Endothelial cell of umbilical vein (primary cell): ENCODE data around the gene COA7. TPM values are rescaled to one million over a fixed set of nuclear protein-coding genes. Genes with fewer than 3 reads are reported as not detected.

Source experiments
- BruUV-seq: library from RNA; stranded (reverse); fragments of 400-500 nt; replicated peaks from 2 replicates; lab custom pipeline; 2021; lab: Mats Ljungman, UMichigan
- CTCF ChIA-PET: fragments of 300-600, 350-600 bp; sonication (Branson Sonifier 250); formaldehyde crosslinking; loops from one replicate; lab custom pipeline; 2021; ENCODE audit warnings: antibody characterized with exemption, inconsistent platforms; lab: Charles Lee
- POLR2A ChIA-PET: fragments of 300-600, 350-600 bp; sonication (Branson Sonifier 250); formaldehyde crosslinking; loops from one replicate; lab custom pipeline; 2021; ENCODE audit warnings: antibody characterized with exemption, inconsistent platforms; lab: Charles Lee
- DNase-seq: peaks from one replicate; pipeline ENCODE4 v3.0.0-alpha.2; 2011; ENCODE audit warnings: low read depth, low spot score
- FAIRE-seq: peaks from 2 replicates; lab custom pipeline; 2011; peaks lifted over from hg19 to GRCh38; lab: Jason Lieb, UNC
- H2AFZ ChIP-seq: 2 replicates; pipeline ENCODE4 v1.6.0; 2012; ENCODE audit warnings: low read depth, low read length, control low read depth, inconsistent platforms
- H3K27ac ChIP-seq: 2 replicates; pipeline ENCODE4 v1.5.1; 2011; ENCODE audit warnings: low read depth, mild to moderate bottlenecking, control low read depth, low read length, moderate library complexity; ENCODE audit not compliant: insufficient read depth
- H3K27me3 ChIP-seq, 2 experiments: 2 replicates each; pipeline versions ENCODE4 v1.6.0 to v1.6.1; 2011; ENCODE audit warnings: low read length in 2 of 2, mixed read lengths in 1 of 2; ENCODE audit not compliant: control insufficient read depth in 2 of 2, insufficient read depth in 2 of 2
- H3K36me3 ChIP-seq, 2 experiments: 2 replicates in 1 of 2; 3 replicates in 1 of 2; pipeline ENCODE4 v1.5.1; 2011; ENCODE audit warnings: low read length in 2 of 2, mild to moderate bottlenecking in 1 of 2, moderate library complexity in 1 of 2; ENCODE audit not compliant: control insufficient read depth in 2 of 2, insufficient read depth in 2 of 2; ENCODE audit errors: extremely low read depth in 1 of 2
- H3K4me1 ChIP-seq: 3 replicates; pipeline ENCODE4 v1.5.1; 2011; ENCODE audit warnings: mild to moderate bottlenecking, low read length; ENCODE audit not compliant: control insufficient read depth, insufficient read depth; ENCODE audit errors: extremely low read depth
- H3K4me2 ChIP-seq: 2 replicates; pipeline ENCODE4 v1.6.1; 2011; ENCODE audit warnings: low read length, control low read depth, mixed read lengths; ENCODE audit not compliant: insufficient read depth
- H3K4me3 ChIP-seq, 3 experiments: fragments of 200-600 bp in 1 of 3; sonication (generic), shearing (Covaris generic) in 1 of 3; replicated peaks in 1 of 3; 2 replicates each; pipeline ENCODE4 v1.5.1; 2011 to 2016; ENCODE audit warnings: control low read depth in 3 of 3, low read length in 3 of 3, mild to moderate bottlenecking in 2 of 3, inconsistent platforms in 1 of 3, low read depth in 1 of 3, moderate library complexity in 1 of 3; ENCODE audit not compliant: insufficient read depth in 1 of 3
- H3K79me2 ChIP-seq: 2 replicates; pipeline ENCODE4 v1.6.0; 2012; ENCODE audit warnings: low read length, inconsistent platforms; ENCODE audit not compliant: control insufficient read depth, insufficient read depth
- H3K9ac ChIP-seq: replicated peaks from 2 replicates; pipeline ENCODE3; 2011; ENCODE audit warnings: low read length, control low read depth; ENCODE audit not compliant: insufficient read depth; ENCODE audit errors: extremely low read depth
- H3K9me1 ChIP-seq: replicated peaks from 3 replicates; pipeline ENCODE4 v1.6.0; 2011; ENCODE audit warnings: mild to moderate bottlenecking, low read length; ENCODE audit not compliant: control insufficient read depth, insufficient read depth; ENCODE audit errors: extremely low read depth
- H3K9me3 ChIP-seq: replicated peaks from 2 replicates; pipeline ENCODE4 v1.5.1; 2012; ENCODE audit warnings: low read length, inconsistent platforms; ENCODE audit not compliant: control insufficient read depth, insufficient read depth
- H4K20me1 ChIP-seq: replicated peaks from 2 replicates; pipeline ENCODE3; 2011; ENCODE audit warnings: mild to moderate bottlenecking, low read length; ENCODE audit not compliant: control insufficient read depth, insufficient read depth; ENCODE audit errors: extremely low read depth
- EZH2 ChIP-seq: IDR thresholded peaks from 2 replicates; pipeline ENCODE4 v1.6.1; 2012; ENCODE audit warnings: borderline replicate concordance, low read depth, mild to moderate bottlenecking, moderate library complexity, low read length, inconsistent platforms; ENCODE audit not compliant: severe bottlenecking
- JUN ChIP-seq: IDR thresholded peaks from 2 replicates; pipeline ENCODE4 v1.6.1; 2011; ENCODE audit warnings: borderline replicate concordance, low read depth; ENCODE audit not compliant: insufficient read length, insufficient read depth
- MAX ChIP-seq: IDR thresholded peaks from 2 replicates; pipeline ENCODE4 v1.6.1; 2011; ENCODE audit not compliant: insufficient read depth, insufficient read length
- MYC ChIP-seq: IDR thresholded peaks from one replicate; pipeline ENCODE4 v1.6.1; 2011; ENCODE audit warnings: mild to moderate bottlenecking, low read depth, low read length
- POLR2A ChIP-seq: IDR thresholded peaks from 2 replicates; pipeline ENCODE4 v1.6.1; 2012; ENCODE audit warnings: low read depth, mild to moderate bottlenecking, control low read depth, low read length
- POLR2AphosphoS5 ChIP-seq: IDR thresholded peaks from 2 replicates; pipeline ENCODE4 v1.6.1; 2012; ENCODE audit warnings: low read depth, mild to moderate bottlenecking, control low read depth, low read length, moderate library complexity; ENCODE audit not compliant: insufficient read depth
- dilution Hi-C: fragments of 300-500 bp; cut with MboI; formaldehyde crosslinking; loops from one replicate; pipeline ENCODE4 v1.15.0; 2019; ENCODE audit warnings: low sequenced_read_pairs; ENCODE audit not compliant: extremely low pct_ligation_motif_present
- intact Hi-C: fragments of 100-400 bp; cut with micrococcal nuclease; formaldehyde crosslinking; loops from one replicate; pipeline ENCODE4 v1.10.0; 2022
- polyA plus RNA-seq, 4 experiments: library from polyadenylated mRNA; depleted of rRNA in 3 of 4; stranded (reverse) in 3 of 4; unstranded in 1 of 4; fragments of >200 nt; gene quantifications; 2 replicates each; pipeline versions ENCODE4 v1.2.1 to v1.2.3, GENCODE V29; 2011 to 2012; ENCODE audit warnings: missing spikeins in 1 of 4
- total RNA-seq: library from RNA; stranded (reverse); gene quantifications from 2 replicates; pipeline ENCODE4 v1.2.3, GENCODE V29; 2021

COA7 gene
- total and polyA plus RNA-seq, 2 donors (not counting 3 experiments of a cell fraction or from before 2014, with no cell fraction given) = 11.7 to 28.6 TPM

GRCh38 chr1:52702886-52703787 lies 5.0 kb upstream of the COA7 start:
- Histone ChIP-seq H3K4me3 (peak overlapping the region; percentile 15 to 48 (median 32)), H3K27ac (peak overlapping the region; percentile 2), H3K36me3 (no peaks in the 10 kb centered on the region), H3K4me2 (peak overlapping the region; percentile 75), H3K9ac (peak overlapping the region; percentile 56), H3K9me3 (no peaks in the 10 kb centered on the region), H3K27me3 (peaks cover 0 to 9% of the 10 kb centered on the region in 2 experiments), H3K79me2 (no peaks in the 10 kb centered on the region), H3K4me1 (peaks cover 8% of the 10 kb centered on the region), H4K20me1 (no peaks in the 10 kb centered on the region), H3K9me1 (no peaks in the 10 kb centered on the region), H2AFZ (peak overlapping the region; percentile 92)
- dilution Hi-C loops = no loop called here
- intact Hi-C loops = loop anchor here (5.0 kb wide), 3 partner anchors 139 to 344 kb away; partner anchors contain the start of genes ECHDC2 and ZYG11A
- FAIRE-seq = peak; percentile 95
- ChIA-PET POLR2A (no interaction called here), CTCF (interaction anchor here (0.7 to 1.5 kb wide), 3 partner anchors 17 to 479 kb away, joined by 3 to 7 read pairs (median 4); partner anchors contain the start of gene ZYG11A)
- no TSS peak for BruUV-seq
- TF ChIP-seq POLR2A = peak; percentile 54
- peak; percentile 24 for TF ChIP-seq POLR2AphosphoS5
- TF ChIP-seq EZH2 = no peak
- no peak for TF ChIP-seq JUN
- peak; percentile 92 for TF ChIP-seq MAX
- DNase-seq = peak; percentile 89

GRCh38 chr1:52695627-52696026 lies 2.5 kb downstream of the COA7 start:
- no peak overlapping the region for H3K4me3 ChIP-seq
- no TSS peak for BruUV-seq
- H3K4me2 ChIP-seq = no peak overlapping the region
- H3K27me3 ChIP-seq = no peaks in the 10 kb centered on the region
- ChIA-PET POLR2A (interaction anchor here (0.6 to 0.8 kb wide), 2 partner anchors 340 to 1348 kb away, joined by 3 read pairs; no protein-coding TSS in a partner anchor), CTCF (interaction anchor here (1.1 to 1.5 kb wide), 3 partner anchors 9 to 491 kb away, joined by 4 to 6 read pairs (median 4); no protein-coding TSS in a partner anchor)
- intact Hi-C loops (loop anchor here (5.0 kb wide), 1 partner anchor 798 kb away; no protein-coding TSS in a partner anchor), dilution Hi-C loops (no loop called here)
- H3K4me1 ChIP-seq = peaks cover 11% of the 10 kb centered on the region
- H3K9ac ChIP-seq = no peak overlapping the region
- no peak for FAIRE-seq
- no peaks in the 10 kb centered on the region for H4K20me1 ChIP-seq
- H3K9me3 ChIP-seq = no peaks in the 10 kb centered on the region
- no peak overlapping the region for H2AFZ ChIP-seq
- TF ChIP-seq MYC (no peak), JUN (no peak), POLR2AphosphoS5 (no peak)
- H3K9me1 ChIP-seq = no peaks in the 10 kb centered on the region
- peaks cover 47% of the 10 kb centered on the region for H3K79me2 ChIP-seq
- H3K27ac ChIP-seq = no peak overlapping the region
- DNase-seq = no peak
- H3K36me3 ChIP-seq = peaks cover 3 to 9% of the 10 kb centered on the region in 2 experiments
